Measurements from ENCODE around the gene AREG.

DNA sequence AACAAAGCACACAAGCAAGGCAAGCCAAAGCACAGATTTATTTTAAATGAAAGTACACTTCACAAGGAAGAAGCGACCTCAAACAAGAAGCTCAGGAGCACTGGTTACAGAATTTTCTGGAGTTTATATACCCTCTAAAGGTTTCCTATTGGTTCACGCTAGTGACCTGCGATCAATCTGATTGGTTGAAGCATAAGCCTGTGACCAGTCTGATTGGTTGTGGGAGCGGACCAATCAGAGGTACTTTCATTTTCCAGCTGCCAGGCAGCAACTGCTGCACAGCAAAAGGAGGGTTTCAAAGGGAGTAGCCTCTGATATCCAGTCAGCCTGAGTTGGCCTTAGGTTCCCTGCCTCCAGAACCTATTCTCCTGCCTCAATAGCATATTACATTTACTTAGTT is 4.6 kb upstream of the AREG start:
- no peak for TF ChIP-seq EZH2 (IDR thresholded peaks at IDR 0.05; ENCODE audit: low read length, unreplicated experiment)
- TF ChIP-seq, protein P1, sequence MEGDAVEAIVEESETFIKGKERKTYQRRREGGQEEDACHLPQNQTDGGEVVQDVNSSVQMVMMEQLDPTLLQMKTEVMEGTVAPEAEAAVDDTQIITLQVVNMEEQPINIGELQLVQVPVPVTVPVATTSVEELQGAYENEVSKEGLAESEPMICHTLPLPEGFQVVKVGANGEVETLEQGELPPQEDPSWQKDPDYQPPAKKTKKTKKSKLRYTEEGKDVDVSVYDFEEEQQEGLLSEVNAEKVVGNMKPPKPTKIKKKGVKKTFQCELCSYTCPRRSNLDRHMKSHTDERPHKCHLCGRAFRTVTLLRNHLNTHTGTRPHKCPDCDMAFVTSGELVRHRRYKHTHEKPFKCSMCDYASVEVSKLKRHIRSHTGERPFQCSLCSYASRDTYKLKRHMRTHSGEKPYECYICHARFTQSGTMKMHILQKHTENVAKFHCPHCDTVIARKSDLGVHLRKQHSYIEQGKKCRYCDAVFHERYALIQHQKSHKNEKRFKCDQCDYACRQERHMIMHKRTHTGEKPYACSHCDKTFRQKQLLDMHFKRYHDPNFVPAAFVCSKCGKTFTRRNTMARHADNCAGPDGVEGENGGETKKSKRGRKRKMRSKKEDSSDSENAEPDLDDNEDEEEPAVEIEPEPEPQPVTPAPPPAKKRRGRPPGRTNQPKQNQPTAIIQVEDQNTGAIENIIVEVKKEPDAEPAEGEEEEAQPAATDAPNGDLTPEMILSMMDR (conservative IDR thresholded peaks at IDR 0.05; ENCODE audit: low read depth, low read length) = no peak
- TF ChIP-seq EZH2phosphoT487 (IDR thresholded peaks at IDR 0.05; ENCODE audit: borderline replicate concordance, low read length) = no peak

Measured in PC-3 (cell line).